BE2C (cell line): ENCODE results near the gene ATP13A3.

Source experiments
- DNase-seq: peaks from one replicate; pipeline ENCODE4 v3.0.0-alpha.2; 2020
- H3K27me3 ChIP-seq: fragments of 250-450 bp; sonication (Bioruptor Pico); 2 replicates; pipeline ENCODE4 v1.5.1; 2020; ENCODE audit warnings: mild to moderate bottlenecking
- H3K36me3 ChIP-seq: fragments of 250-450 bp; sonication (Bioruptor Pico); 2 replicates; pipeline ENCODE4 v1.5.1; 2020; ENCODE audit warnings: mild to moderate bottlenecking
- H3K4me1 ChIP-seq: fragments of 250-450 bp; sonication (Bioruptor Pico); 2 replicates; pipeline ENCODE4 v1.5.1; 2020
- H3K4me3 ChIP-seq: 2 replicates; pipeline ENCODE4 v1.5.1; 2011; ENCODE audit warnings: low read depth, low read length
- H3K9me3 ChIP-seq: fragments of 250-450 bp; sonication (Bioruptor Pico); 2 replicates; pipeline ENCODE4 v1.5.1; 2020
- TF ChIP-seq, protein P1 (sequence below): IDR thresholded peaks from 2 replicates; pipeline ENCODE4 v1.5.1; 2012; ENCODE audit warnings: mild to moderate bottlenecking, low read depth, low read length

The ATP13A3 gene

GRCh38 chr3:194466761-194467356 is 19.9 kb downstream of the ATP13A3 start:
- Histone ChIP-seq H3K27me3 (no peaks in the 10 kb centered on the region), H3K36me3 (peaks cover 5% of the 10 kb centered on the region; the same call in 1 of the 2 replicates), H3K9me3 (no peaks in the 10 kb centered on the region), H3K4me1 (no peaks in the 10 kb centered on the region), H3K4me3 (no peak overlapping the region)
- TF ChIP-seq, protein P1, sequence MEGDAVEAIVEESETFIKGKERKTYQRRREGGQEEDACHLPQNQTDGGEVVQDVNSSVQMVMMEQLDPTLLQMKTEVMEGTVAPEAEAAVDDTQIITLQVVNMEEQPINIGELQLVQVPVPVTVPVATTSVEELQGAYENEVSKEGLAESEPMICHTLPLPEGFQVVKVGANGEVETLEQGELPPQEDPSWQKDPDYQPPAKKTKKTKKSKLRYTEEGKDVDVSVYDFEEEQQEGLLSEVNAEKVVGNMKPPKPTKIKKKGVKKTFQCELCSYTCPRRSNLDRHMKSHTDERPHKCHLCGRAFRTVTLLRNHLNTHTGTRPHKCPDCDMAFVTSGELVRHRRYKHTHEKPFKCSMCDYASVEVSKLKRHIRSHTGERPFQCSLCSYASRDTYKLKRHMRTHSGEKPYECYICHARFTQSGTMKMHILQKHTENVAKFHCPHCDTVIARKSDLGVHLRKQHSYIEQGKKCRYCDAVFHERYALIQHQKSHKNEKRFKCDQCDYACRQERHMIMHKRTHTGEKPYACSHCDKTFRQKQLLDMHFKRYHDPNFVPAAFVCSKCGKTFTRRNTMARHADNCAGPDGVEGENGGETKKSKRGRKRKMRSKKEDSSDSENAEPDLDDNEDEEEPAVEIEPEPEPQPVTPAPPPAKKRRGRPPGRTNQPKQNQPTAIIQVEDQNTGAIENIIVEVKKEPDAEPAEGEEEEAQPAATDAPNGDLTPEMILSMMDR, result no peak
- DNase-seq, result no peak

DNA sequence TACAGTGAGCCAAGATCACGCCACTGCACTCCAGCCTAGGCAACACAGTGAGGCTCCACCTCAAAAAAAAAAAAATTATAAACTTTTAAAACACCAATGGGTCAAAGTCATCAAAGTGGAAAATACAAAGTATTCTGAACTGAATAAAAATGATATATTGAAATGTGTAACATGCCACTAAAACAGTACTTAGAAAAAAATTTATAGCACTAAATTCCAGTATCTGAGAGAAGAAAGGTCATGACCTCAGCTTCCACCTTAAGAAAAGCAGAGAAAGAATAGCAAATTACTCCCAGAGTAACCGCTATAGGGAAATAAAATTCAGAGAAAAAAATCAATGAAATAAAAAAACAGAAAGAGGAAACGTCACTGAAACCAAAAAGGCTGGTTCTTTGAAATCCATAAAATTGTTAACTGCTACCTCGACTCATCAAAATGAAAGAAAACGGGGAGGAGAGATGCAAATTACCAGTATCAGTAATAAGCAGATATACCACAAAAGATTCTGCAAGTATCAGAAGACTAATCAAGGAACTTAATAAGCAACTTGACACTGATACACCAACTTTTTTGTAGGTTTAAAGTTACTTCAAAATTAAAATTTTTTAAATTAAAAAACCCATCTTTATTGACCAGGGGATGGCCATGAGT is 20.8 kb downstream of the ATP13A3 start:
- Histone ChIP-seq H3K4me3 (no peak overlapping the region), H3K27me3 (no peaks in the 10 kb centered on the region), H3K9me3 (no peaks in the 10 kb centered on the region), H3K36me3 (peaks cover 5% of the 10 kb centered on the region; the same call in 1 of the 2 replicates), H3K4me1 (no peaks in the 10 kb centered on the region)
- TF ChIP-seq, protein P1, result no peak
- DNase-seq, result no peak

DNA sequence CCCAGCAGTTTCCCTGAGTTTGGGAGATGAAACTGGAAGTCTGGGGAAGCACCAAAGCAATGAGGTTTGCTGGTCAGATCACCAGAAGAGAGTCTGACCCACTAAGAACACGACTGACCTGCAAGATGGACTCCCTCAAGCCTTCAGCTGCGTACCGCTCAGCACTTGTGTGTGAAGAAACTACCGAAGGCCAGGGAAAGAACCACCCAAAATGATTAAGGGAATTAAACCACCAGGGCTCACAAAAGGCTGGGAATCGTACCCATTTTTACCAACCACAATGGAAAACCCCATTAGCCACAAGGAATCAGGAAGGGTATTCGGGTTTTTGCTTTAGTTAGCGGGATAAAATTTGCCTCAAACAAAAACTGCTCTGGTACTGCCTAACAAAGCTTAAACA is 21.6 kb downstream of the ATP13A3 start:
- TF ChIP-seq, protein P1, result no peak
- DNase-seq, result no peak

DNA sequence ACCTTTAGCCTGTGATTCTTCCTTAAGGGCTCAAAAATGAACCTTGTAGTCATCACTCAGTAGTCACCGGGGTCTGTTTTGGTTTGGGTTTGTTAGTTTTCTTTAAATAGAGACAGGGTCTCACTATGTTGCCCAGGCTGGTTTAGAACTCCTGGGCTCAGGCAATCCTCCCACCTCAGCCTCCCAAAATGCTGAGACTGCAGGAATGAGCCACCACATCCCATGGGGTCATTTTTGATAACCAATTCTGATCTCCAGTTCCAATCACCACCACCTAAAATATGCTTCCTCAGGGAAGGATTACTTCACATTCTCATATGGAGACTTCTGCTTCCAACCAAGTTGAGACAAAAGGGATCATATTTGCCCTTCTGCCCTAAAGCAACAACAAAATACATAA is 22.1 kb downstream of the ATP13A3 start:
- Histone ChIP-seq H3K4me3 (no peak overlapping the region), H3K9me3 (no peaks in the 10 kb centered on the region), H3K27me3 (no peaks in the 10 kb centered on the region), H3K36me3 (peaks cover 12% of the 10 kb centered on the region), H3K4me1 (no peaks in the 10 kb centered on the region)
- no peak for DNase-seq
- TF ChIP-seq, protein P1, result no peak

More for the DNA sequence above, 21.6 kb downstream of the ATP13A3 start:
- Histone ChIP-seq H3K9me3 (no peaks in the 10 kb centered on the region), H3K4me1 (no peaks in the 10 kb centered on the region), H3K36me3 (peaks cover 7% of the 10 kb centered on the region; the same call in 1 of the 2 replicates), H3K27me3 (no peaks in the 10 kb centered on the region), H3K4me3 (no peak overlapping the region)

GRCh38 chr3:194462936-194463335 is 23.9 kb downstream of the ATP13A3 start:
- no peak for DNase-seq
- TF ChIP-seq, protein P1, result no peak
- H3K36me3 ChIP-seq, result peaks cover 25% of the 10 kb centered on the region
- no peaks in the 10 kb centered on the region for H3K27me3 ChIP-seq
- H3K9me3 ChIP-seq, result no peaks in the 10 kb centered on the region
- H3K4me1 ChIP-seq, result no peaks in the 10 kb centered on the region
- H3K4me3 ChIP-seq, result no peak overlapping the region

GRCh38 chr3:194460566-194460965 is 26.2 kb downstream of the ATP13A3 start:
- H3K27me3 ChIP-seq, result no peaks in the 10 kb centered on the region
- no peak overlapping the region for H3K4me3 ChIP-seq
- no peaks in the 10 kb centered on the region for H3K9me3 ChIP-seq
- TF ChIP-seq, protein P1, result no peak
- no peak for DNase-seq
- H3K36me3 ChIP-seq, result peaks cover 27% of the 10 kb centered on the region
- H3K4me1 ChIP-seq, result no peaks in the 10 kb centered on the region
